Loucy (cell line): ENCODE measurements around the gene VAV2.

ENCODE experiments used
- CTCF ChIP-seq: fragments of 200-600 bp; sonication (generic); conservative IDR thresholded peaks from 2 replicates; pipeline ENCODE4 v1.5.1; 2014; ENCODE audit warnings: mild to moderate bottlenecking, antibody characterized with exemption, low read length
- EZH2phosphoT487 ChIP-seq: fragments of 200-600 bp; IDR thresholded peaks from 2 replicates; pipeline ENCODE4 v1.6.1; 2018; ENCODE audit warnings: antibody characterized with exemption, mild to moderate bottlenecking, moderate library complexity, borderline replicate concordance

- TF ChIP-seq CTCF (no peak), EZH2phosphoT487 (no peak)
These were observed 145.5 kb downstream of the VAV2 start for GRCh38 chr9:133846483-133847090.
